HG03442 (cell line): ENCODE measurements around the gene FBXO30.

Source experiments
- ATAC-seq: cut with Tn5 transposase; IDR thresholded peaks from one replicate; pipeline ENCODE4 v1.9.1; 2021; ENCODE audit warnings: mild to moderate bottlenecking, moderate library complexity; ENCODE audit not compliant: unreplicated experiment

The FBXO30 gene, protein sequence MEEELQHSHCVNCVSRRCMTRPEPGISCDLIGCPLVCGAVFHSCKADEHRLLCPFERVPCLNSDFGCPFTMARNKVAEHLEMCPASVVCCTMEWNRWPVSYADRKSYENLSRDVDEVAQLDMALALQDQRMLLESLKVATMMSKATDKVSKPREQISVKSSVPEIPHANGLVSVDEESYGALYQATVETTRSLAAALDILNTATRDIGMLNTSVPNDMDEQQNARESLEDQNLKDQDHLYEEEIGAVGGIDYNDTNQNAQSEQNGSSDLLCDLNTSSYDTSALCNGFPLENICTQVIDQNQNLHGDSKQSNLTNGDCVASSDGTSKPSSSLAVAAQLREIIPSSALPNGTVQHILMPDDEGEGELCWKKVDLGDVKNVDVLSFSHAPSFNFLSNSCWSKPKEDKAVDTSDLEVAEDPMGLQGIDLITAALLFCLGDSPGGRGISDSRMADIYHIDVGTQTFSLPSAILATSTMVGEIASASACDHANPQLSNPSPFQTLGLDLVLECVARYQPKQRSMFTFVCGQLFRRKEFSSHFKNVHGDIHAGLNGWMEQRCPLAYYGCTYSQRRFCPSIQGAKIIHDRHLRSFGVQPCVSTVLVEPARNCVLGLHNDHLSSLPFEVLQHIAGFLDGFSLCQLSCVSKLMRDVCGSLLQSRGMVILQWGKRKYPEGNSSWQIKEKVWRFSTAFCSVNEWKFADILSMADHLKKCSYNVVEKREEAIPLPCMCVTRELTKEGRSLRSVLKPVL

DNA sequence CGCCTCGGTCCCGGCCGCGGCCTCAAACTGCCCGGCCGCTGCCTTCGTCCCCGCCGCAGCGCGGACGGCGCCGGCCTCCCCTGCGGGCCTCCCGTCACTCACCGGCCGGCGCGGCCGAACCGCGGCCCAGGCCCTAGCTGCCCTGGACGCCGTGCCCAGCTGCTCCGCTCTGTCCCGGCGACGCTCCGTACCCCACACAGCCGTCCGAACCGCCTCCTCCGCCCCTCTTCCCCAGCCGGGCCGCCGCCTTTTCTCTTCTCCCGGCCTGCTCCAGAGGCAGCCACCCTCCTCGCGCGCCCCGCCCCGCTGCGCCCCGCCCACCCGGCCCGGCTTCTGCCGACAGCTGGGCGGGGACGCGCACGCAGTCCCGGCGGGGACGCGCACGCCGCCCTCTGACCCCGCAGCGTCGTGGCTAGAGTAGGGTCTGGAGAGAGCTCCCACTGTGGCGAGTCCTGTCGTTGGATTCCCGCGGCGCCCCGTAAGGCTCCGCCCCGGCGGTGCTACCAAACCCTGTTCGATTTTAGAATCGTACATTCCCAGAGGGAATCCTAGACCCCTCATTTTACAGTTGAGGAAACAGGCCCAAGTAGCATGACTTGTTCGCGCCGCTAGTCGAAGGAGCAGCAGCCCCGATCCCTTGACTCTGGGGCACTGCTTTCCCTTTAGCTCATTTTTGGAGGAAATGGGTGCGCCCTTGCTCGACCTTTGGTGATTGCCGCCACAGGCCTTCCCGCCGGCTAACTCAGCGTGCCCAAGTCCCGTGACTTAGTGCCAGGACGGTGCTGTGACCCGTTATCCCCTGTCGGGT, at the start of gene FBXO30:
FBXO30 (minus strand) TSS at position 295 of the 808 bp plus-strand sequence. CDS start 8,390 bp downstream, outside the sequence.
- peak; percentile 65 for ATAC-seq

DNA sequence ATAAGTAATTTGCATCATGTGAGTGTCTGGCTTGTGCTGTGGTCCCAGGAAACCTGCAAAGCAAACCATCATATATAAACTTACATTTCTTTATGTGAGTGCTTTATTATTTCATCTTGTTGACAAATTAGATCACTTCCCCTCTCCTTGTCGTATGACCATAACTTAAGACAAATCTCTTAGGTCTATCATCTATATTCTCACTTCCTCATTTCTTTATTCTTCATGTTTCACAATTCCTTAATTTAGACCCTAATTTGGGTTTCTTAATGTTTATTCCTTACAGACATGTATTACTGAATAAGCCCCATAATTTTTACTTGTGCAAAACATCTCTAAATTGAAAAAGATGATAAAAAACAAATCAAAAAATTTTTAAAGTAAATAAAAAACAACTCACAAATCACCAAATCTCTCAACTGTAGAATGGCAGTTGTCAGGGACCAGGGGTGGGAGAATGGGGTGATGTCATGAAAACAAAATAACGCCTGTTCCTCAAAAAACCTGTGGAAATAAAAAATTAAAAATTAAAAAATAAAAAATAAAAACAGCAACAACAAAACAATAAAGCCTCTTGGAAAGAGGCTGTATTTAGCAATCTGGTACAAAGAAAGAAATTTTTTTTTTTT, 49.5 kb upstream of the FBXO30 start:
- no peak for ATAC-seq

DNA sequence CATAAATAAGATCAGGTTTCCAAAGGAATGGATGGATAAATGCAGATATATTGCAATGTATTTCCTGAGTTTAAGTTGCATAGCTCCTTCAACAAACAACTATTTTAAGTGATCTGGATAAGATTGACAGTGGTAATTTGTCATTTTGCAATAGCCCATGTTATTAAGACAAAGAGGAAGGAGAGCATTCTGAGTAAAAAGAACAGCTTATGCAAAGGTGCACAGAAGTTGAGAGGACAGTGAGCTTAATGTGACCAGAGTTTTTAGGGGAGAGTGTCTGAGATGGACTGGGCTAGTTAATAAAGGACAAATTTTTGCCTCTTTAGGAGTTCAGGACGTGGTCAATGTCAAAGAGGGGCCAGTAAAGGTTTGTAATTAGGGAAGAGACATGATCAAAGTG, 48.8 kb upstream of the FBXO30 start:
- no peak for ATAC-seq

DNA sequence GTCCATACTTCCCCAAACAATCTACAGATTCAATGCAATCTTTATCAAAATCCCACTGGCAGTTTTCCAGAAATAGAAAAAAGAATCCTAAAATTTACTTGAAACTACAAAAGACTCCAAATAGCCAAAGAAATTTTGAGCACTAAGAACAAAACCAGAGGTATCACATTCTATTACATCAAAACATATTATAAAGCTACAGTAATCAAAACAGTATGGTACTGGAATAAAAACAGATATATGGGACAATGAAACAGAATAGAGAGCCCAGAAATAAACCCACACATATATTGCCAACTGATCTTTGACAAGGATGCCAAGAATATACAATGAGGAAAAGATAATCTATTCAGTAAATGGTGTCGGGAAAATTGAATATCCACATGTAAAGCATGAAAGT, 46.0 kb upstream of the FBXO30 start:
- ATAC-seq = no peak

DNA sequence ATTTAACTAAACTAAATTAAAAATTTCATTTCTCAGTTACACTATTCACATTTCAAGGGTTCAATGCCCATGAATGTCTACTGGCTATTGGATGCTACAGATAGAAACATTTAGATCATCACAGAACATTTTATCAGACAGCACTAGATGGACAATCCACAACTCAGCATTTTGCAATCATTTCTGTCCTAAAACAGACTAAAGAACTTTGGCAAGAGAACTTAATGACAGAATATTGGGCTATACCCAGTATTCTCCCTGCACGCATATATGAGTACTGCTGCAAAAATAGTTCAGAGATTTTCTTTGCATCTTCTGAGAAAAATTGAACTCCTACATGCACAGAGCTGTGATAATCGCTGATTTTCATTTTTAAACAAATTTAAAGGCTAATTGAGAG, 36.1 kb upstream of the FBXO30 start:
- ATAC-seq = no peak

DNA sequence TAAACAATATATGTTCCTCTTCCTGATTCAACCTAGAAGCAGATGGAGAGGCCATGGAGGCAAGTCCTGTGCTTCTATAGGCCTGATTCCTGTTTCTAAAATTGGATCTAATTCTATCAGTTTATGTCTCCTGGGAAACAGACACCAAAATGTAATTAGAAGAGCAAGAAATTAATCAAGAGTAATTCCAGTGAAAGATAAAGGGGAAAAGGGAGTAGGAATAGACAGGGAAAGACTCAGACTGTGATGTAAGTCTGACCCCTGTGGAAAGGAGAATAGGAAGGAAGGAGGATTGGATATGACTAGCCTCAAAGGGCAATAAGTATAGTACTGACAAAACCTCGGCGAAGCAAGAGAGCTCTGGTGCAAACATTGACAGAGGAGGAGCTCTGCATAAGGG, 33.9 kb upstream of the FBXO30 start:
- no peak for ATAC-seq

DNA sequence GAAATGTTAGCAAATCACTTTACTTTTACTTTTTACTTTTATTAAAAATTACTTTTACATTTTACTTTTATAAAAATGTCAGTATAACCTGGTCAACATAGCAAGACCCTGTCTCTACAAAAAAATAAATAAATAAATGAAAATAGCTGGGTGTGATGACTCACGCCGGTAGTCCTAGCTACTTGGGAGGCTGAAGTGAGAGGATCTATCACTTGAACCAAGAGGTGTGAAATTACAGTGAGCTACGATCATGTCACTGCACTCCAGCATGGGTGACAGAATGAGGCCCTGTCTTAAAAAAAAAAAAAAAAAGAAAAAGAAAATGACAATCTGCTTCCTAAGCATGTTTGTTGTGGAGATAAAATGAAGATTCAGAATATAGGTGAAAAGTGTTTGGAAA, 31.0 kb upstream of the FBXO30 start:
- ATAC-seq = no peak

DNA sequence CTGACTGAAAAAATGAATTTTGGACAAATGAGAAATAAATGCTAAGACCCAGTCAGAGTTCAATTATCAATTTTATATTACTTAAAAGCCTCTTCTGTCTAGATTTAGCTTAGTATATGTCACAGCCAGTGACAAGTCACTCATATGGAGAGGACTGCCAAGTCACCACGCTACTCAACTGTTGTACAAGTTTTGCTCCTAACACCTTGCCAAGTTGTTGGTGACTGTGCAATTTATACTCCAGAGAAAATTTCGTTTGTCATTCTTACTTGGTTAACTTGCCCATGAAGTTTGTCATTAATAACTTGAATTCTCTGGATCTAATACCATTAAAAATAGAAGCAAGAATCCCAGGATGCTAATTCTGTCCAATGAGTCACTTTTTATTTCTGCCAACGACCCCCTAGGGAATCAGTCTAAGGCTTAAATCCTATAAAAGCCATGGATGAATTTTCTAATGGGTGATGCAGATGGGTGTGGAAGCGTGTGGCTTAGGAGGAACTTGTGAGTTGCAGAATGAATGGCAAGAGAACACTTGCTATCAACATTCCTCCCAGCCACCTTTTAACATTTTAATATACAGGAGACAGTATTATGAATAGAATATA, 30.4 kb upstream of the FBXO30 start:
- no peak for ATAC-seq

DNA sequence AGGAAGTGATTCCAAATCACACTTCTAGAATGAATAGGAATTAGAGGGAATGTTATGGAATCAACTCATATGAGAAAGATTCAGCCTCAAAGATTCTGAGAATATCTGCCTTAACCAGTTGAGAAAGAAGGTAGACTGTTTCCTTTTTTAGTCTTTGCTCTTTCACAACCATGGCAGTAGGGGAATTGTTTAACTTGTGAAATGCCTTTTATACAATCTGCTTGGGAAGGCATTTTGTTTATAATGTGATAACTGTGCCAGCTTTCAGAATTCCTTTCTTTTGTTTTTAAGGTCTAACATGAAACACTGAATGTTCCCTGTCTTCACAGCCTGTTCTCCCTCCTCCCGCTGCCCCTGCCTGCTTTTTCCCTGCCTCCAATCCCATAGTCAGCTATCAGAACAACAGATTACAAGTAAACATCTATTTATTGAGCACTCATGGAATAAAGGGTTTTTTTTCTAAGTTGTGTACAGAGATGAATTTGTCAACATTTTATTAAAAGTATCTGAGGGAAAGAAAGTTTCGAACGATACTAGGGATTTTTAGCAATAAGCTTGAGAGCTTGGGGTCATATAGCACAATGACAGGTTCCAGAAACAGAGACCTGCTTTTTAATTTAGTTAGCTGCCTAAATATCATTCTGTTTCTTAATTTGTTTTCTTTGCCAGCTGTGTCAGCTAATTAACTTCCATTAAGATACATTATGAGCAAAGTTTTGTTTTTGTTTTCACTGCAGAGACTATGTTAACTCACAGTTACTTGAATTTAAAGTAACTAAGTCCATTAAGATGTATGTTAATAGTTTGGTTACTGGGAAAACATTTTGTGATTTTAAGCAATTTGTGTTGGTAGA, 28.3 kb upstream of the FBXO30 start:
- ATAC-seq = no peak

DNA sequence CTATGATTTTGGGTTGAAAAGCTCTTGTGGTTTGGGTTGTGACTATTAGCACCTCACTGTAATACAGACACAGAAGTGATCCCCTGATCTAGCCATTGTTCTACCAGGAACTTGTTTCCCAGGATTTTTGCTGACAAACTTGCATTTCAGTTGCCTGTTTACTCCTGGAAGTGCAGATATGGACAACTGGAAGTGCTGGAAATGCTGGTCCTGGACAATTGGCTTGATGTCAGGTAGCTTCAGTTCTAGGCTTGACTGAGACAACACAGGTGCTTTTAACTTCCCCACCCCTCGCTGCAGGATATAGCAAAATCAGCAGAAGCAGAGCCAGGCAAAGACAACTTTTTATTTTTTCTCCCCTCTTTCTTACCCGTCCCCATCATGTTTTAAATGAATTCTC, 27.1 kb upstream of the FBXO30 start:
- ATAC-seq = no peak

DNA sequence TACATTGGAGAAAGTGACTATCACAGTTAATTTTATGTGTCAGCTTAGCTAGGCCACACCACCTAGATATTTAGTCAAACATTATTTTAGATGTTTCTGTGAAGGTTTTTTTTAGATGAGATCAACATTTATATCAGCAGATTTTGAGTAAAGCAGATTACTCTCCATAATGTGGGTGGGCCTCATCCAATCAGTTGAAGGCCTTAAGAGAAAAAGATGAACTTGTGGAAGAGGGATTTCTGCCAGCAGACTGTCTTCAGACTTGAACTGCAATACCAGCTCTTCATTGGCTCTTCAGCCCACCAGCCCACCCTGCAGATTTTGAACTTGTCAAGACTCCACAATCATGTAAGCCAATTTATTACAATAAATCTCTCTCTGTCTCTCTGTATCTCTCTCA, 25.1 kb upstream of the FBXO30 start:
- no peak for ATAC-seq

DNA sequence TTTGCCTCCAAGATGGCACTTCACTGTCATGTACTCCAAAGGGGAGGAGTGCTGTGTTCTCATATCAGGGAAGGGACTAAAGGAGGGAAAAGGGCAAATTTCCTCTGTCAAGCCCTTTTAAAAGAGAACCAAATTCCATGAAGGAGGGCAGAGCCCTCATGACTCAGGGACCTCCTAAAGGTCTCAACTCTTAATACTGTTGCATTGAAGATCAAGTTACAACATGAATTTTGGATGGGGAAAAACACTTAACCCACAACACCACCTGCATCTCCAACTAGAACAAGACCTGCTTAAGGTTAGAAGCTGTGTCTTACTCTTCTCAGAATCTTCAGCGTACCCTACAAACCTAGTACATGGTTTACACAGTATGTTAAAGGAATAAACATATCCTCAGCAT, 23.7 kb upstream of the FBXO30 start:
- ATAC-seq = no peak

DNA sequence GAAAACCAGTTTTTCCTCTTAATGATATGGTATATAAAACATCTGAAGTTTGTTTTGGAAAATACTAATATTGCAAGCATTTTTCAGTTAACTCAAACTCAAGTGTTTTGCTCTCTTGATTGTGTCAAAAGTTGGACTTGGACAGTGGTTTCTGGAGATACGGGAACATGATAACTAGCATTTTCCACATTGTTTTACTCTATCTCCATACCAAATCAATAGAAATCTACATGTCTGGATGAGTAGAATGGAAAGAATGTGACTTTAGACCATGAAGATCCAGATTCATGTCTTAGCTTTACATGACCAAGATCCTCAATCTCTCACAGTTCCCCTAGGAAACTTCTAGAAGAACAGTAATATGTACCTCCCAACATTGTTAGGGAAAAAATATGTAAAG, 22.2 kb upstream of the FBXO30 start:
- ATAC-seq = no peak

DNA sequence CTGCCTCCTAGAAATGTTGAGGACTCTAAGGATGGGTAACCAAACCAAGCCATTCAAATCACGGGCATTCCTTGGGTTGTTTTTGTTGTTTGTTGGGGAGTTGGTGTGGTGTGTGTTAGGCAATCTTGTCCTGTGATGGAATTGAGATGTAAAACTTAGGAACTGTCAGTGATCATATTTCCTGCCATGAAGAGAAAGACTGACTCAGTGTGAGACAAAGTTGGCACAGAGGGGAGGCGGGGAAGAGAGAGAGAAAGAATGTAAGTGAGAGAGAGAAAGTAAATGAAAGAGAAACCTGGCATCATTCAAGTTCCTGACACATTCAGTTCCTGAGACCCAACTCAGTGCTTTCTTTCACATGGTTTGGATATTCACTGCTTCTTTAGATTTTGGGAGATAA, 21.6 kb upstream of the FBXO30 start:
- peak; percentile 49 for ATAC-seq

DNA sequence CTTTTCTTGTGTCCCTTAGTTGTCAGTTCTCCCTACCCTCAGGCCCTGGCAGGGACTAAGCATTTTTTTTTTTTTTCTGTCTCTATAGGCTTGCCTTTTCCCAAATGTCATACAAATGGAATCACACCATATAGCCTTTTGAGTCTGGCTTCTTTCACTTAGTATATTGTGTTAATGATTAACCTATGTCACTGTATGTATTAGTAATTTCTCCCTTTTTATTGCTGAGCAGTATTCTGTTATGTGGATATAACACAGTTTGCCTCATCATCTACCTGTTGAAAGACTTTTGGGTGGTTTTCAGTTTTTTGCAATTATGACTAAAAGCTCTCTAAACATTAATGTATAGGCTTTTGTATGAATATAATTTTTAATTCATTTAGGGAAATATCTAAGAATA, 16.0 kb upstream of the FBXO30 start:
- ATAC-seq = no peak

DNA sequence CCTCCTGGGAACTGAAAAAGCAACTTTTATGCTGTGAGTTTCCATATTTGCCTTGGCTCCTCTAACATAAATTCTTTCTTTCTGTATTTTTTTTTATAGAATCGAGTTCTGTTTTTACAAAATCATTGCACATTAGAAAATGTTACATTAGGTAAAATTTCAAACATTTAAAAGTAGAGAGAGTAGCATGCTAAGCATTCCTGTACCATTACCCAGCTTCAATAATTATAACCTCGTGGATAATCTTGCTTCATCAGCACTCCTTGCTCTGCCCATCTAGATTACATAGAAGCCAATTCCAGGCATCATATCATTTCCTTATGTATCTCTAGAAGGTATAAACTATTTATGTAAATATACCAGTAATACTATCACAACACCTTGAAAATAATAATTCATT, 15.4 kb upstream of the FBXO30 start:
- ATAC-seq = no peak

DNA sequence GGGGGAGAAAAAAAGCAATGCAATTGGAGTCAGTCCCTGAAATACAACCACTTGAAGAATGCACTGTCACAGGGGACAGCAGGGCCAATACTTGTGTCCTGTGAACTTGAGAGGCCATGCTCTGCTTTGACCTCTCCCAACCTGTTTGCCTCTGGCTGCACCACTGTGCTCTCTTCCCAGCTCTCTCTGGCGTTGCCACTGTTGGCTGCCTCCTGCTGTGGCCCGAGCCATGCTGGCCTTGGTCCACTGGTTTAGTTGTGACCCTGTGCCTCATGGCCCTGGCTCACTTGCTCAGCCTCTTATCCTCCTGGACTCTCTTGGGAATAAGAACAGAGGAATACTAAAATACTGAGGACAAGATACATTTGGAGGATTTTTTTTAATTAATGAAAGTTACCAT, 14.5 kb upstream of the FBXO30 start:
- ATAC-seq = no peak

DNA sequence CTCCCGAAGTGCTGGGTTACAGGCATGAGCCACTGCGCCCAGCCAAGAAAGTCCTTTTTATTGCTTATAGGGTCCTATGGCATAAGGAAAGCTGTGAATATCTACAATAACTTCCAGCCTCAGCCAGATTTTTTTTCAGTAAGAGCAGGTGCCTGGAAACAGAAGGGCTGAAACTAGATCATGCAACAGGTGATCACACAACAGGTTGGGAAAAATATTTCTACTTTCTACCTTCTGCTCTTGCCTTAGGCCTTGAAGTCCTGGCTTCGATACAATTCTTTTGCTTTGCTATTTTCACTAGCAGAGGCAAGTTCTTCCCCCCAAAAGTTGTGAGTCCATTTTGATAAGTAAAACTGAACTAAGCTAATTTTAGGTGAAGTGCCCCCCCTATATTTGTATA, 9.7 kb upstream of the FBXO30 start:
- ATAC-seq = no peak

DNA sequence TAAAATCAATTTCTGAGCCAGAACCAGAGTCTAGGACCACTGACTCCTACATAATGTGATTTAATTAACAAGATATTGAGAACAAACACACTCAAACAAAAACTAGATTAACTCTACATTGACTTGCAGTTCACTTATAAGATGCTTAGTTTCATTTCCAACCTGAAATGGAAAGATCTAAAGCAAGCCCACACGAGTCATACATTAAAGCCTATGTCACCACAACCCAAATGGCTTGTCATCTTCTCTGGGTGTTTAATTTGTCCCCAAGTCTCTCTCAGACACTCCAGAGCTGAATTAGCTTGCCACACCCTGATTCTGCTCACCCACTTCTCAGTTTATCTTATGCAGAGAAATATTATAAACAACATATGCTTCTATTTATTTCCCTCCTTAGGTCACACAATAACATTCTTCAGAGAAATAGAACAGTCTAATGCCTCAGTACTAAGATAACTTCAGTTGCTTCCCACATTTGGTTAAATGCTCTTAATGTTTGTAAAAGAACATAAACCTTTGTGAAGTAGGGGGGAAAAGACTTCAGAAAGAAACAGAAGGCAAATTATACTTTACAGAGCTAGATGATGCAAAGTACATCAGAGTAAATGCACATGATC, 8.8 kb upstream of the FBXO30 start:
- no peak for ATAC-seq
